HepG2 (cell line): ENCODE data around the gene MLXIPL. TPM values are rescaled to one million over a fixed set of nuclear protein-coding genes. Genes with fewer than 3 reads are reported as not detected.
"Not testable (repeated sequence)": the region's sequence is repeated elsewhere in the genome, so short reads cannot be mapped to it uniquely, and the experiment has no call there.

Source experiments
- ATAC-seq: fragments of 200-7000 bp; cut with Tn5 transposase; 3 replicates; pipeline ENCODE4 v1.9.1; 2020; ENCODE audit warnings: mild to moderate bottlenecking, moderate library complexity
- BruUV-seq: library from RNA; stranded (reverse); fragments of 400-500 nt; replicated peaks from 2 replicates; lab custom pipeline; 2021; lab: Mats Ljungman, UMichigan
- CTCF ChIA-PET: fragments of 300-600 bp; formaldehyde crosslinking; extraction: SDS; loops from one replicate; lab custom pipeline; 2021; ENCODE audit warnings: low total read pairs, inconsistent platforms, low intra/inter-chr PET ratio; lab: Yijun Ruan, JAX
- POLR2A ChIA-PET: fragments of 350-600 bp; sonication (Branson Sonifier 250); formaldehyde crosslinking; loops from one replicate; lab custom pipeline; 2020; ENCODE audit warnings: antibody characterized with exemption, inconsistent platforms; lab: Yijun Ruan, JAX
- DNase-seq: peaks from one replicate; pipeline ENCODE4 v3.0.0-alpha.2; 2015; ENCODE audit warnings: low spot score
- FAIRE-seq: peaks from 3 replicates; lab custom pipeline; 2011; peaks lifted over from hg19 to GRCh38; lab: Jason Lieb, UNC
- H2AFZ ChIP-seq: one replicate; pipeline ENCODE4 v1.6.1; 2011; ENCODE audit warnings: low read length, inconsistent platforms
- H3K27ac ChIP-seq: fragments of 300-600 bp; 3 replicates; pipeline ENCODE4 v1.8.0; 2011; ENCODE audit warnings: mixed run types, mild to moderate bottlenecking, mixed read lengths, low read length, inconsistent platforms; ENCODE audit not compliant: insufficient read depth; ENCODE audit errors: extremely low read length
- H3K27me3 ChIP-seq, 2 experiments: fragments of 200-600 bp in 1 of 2; 2 replicates in 1 of 2; 3 replicates in 1 of 2; pipeline versions ENCODE4 v1.6.0 to v1.8.0; 2011; ENCODE audit warnings: low read length in 2 of 2, mild to moderate bottlenecking in 2 of 2, moderate library complexity in 2 of 2, inconsistent platforms in 1 of 2; ENCODE audit not compliant: insufficient read depth in 2 of 2, control insufficient read depth in 1 of 2
- H3K36me3 ChIP-seq, 2 experiments: fragments of 200-600 bp in 1 of 2; replicated peaks in 1 of 2; 2 replicates in 1 of 2; 3 replicates in 1 of 2; pipeline versions ENCODE4 v1.5.1 to v1.8.0; 2011; ENCODE audit warnings: low read length in 2 of 2, inconsistent platforms in 1 of 2; ENCODE audit not compliant: insufficient read depth in 2 of 2, control insufficient read depth in 1 of 2
- H3K4me1 ChIP-seq: 2 replicates; pipeline ENCODE4 v1.5.1; 2012; ENCODE audit warnings: low read length, inconsistent platforms; ENCODE audit not compliant: insufficient read depth
- H3K4me2 ChIP-seq: 2 replicates; pipeline ENCODE4 v1.6.0; 2011; ENCODE audit warnings: low read depth, low read length, inconsistent platforms
- H3K4me3 ChIP-seq, 3 experiments: fragments of 200-600 bp in 1 of 3; sonication (generic), shearing (Covaris generic) in 1 of 3; replicated peaks in 1 of 3; 2 replicates each; pipeline ENCODE4 v1.5.1; 2011 to 2016; ENCODE audit warnings: low read length in 3 of 3, inconsistent platforms in 2 of 3, low read depth in 2 of 3, mild to moderate bottlenecking in 2 of 3, control low read depth in 1 of 3, mixed read lengths in 1 of 3; ENCODE audit not compliant: insufficient read depth in 1 of 3
- H3K79me2 ChIP-seq: one replicate; pipeline ENCODE4 v1.6.1; 2011; ENCODE audit warnings: low read length, inconsistent platforms; ENCODE audit not compliant: insufficient read depth
- H3K9ac ChIP-seq: 2 replicates; pipeline ENCODE4 v1.6.0; 2011; ENCODE audit warnings: mild to moderate bottlenecking, low read depth, low read length, inconsistent platforms; ENCODE audit not compliant: insufficient read depth
- H3K9me3 ChIP-seq: 2 replicates; pipeline ENCODE4 v1.5.1; 2012; ENCODE audit warnings: mild to moderate bottlenecking, low read length
- H4K20me1 ChIP-seq: 2 replicates; pipeline ENCODE4 v1.6.0; 2011; ENCODE audit warnings: inconsistent platforms, mild to moderate bottlenecking, low read length, moderate library complexity; ENCODE audit not compliant: insufficient read depth
- MIER3 ChIP-seq: IDR thresholded peaks from 2 replicates; pipeline ENCODE4 v1.6.1; 2016; ENCODE audit warnings: missing compliant biosample characterization, borderline replicate concordance
- MLXIP ChIP-seq: sonication (generic); formaldehyde crosslinking; IDR thresholded peaks from 2 replicates; pipeline ENCODE4 v1.9.0; 2021; ENCODE audit warnings: missing genetic modification reagents, borderline replicate concordance
- ZMYM3 ChIP-seq: sonication (generic); formaldehyde crosslinking; IDR thresholded peaks from 2 replicates; pipeline ENCODE4 v1.5.1; 2020; ENCODE audit warnings: mild to moderate bottlenecking, missing genetic modification reagents
- WGBS: methylation state at CpG from one replicate; pipeline ENCODE4 v1.1.6; 2017; ENCODE audit warnings: low lambda C conversion rate; 5-methylcytosine and 5-hydroxymethylcytosine counted together
- in situ Hi-C: cut with HindIII; loops from 2 replicates; pipeline ENCODE4 v1.10.0; 2017; ENCODE audit warnings: low pct_unique_long_range_greater_than_20kb; ENCODE audit not compliant: extremely low pct_ligation_motif_present
- intact Hi-C: fragments of 100-400 bp; cut with micrococcal nuclease; formaldehyde crosslinking; loops from one replicate; pipeline ENCODE4 v1.10.0; 2022; ENCODE audit not compliant: unreplicated experiment
- polyA plus RNA-seq, 8 experiments: library from polyadenylated mRNA; depleted of rRNA in 3 of 8; stranded (reverse) in 7 of 8; unstranded in 1 of 8; fragments of >200 nt; fragmentation: Illumina TruSeq in 4 of 8; extraction: Trizol in 4 of 8; gene quantifications; 2 replicates each; pipeline versions ENCODE4 v1.2.1 to v1.2.3, GENCODE V29; 2011 to 2016; ENCODE audit warnings: low read depth in 4 of 8, missing spikeins in 1 of 8, mixed read lengths in 1 of 8; ENCODE audit not compliant: insufficient read depth in 1 of 8
- total RNA-seq, 5 experiments: library from RNA; depleted of rRNA; stranded (reverse); fragments of >200 nt; fragmentation: Illumina TruSeq; extraction: Trizol; gene quantifications; 2 replicates each; pipeline ENCODE4 v1.2.3, GENCODE V29; 2016; ENCODE audit warnings: low read depth in 1 of 5

Gene MLXIPL
- total and polyA plus RNA-seq, 2 of the 13 experiments (the other 11 are each of a cell fraction or from before 2014, with no cell fraction given): 51.6 to 60.1 TPM

- POLR2A ChIA-PET: interaction anchor here (0.9 kb wide), 1 partner anchor 46 kb away, joined by 6 read pairs; no protein-coding TSS in a partner anchor
- TF ChIP-seq MLXIP (CRISPR knock-in tag): no peak
- no peak for TF ChIP-seq MIER3 (CRISPR knock-in tag)
- TF ChIP-seq ZMYM3 (CRISPR knock-in tag): peak; percentile 54
- intact Hi-C loops: no loop called here
- Histone ChIP-seq H3K27me3 (no peaks in the 10 kb centered on the region; a peak in 1 of 5 replicates), H3K4me1 (peaks cover 38% of the 10 kb centered on the region), H3K4me3 (no peak overlapping the region), H3K9ac (no peak overlapping the region), H3K79me2 (no peaks in the 10 kb centered on the region), H3K36me3 (no peaks in the 10 kb centered on the region), H3K4me2 (no peak overlapping the region), H3K27ac (no peak overlapping the region), H3K9me3 (no peaks in the 10 kb centered on the region), H4K20me1 (no peaks in the 10 kb centered on the region), H2AFZ (no peak overlapping the region)
- CTCF ChIA-PET: no interaction called here
- in situ Hi-C loops: no loop called here
- ATAC-seq: no peak
- FAIRE-seq: no peak
- no peak for DNase-seq
- no TSS peak for BruUV-seq
Observed at GRCh38 chr7:73663033-73663432, 38.7 kb upstream of the MLXIPL start.

GRCh38 chr7:73660594-73660993 lies 36.3 kb upstream of the MLXIPL start:
- H2AFZ ChIP-seq, intact Hi-C loops, DNase-seq, H3K36me3 ChIP-seq, H3K9me3 ChIP-seq, BruUV-seq, H3K4me2 ChIP-seq, H3K27me3 ChIP-seq, H3K9ac ChIP-seq, H3K27ac ChIP-seq, POLR2A ChIA-PET, FAIRE-seq, H3K4me3 ChIP-seq, CTCF ChIA-PET, ATAC-seq, H4K20me1 ChIP-seq, in situ Hi-C loops, H3K79me2 ChIP-seq: not testable (repeated sequence)
- peaks cover 20% of the 10 kb centered on the region for H3K4me1 ChIP-seq
- WGBS: 6% methylated on average over 4 of the region's 4 CpGs
